ENCODE data around the gene FOXL1. TPM values are rescaled to one million over a fixed set of nuclear protein-coding genes. Genes with fewer than 3 reads are reported as not detected.

FOXL1 gene
- total RNA-seq, 1 donor from 2014 or later: 0.98 TPM

DNA sequence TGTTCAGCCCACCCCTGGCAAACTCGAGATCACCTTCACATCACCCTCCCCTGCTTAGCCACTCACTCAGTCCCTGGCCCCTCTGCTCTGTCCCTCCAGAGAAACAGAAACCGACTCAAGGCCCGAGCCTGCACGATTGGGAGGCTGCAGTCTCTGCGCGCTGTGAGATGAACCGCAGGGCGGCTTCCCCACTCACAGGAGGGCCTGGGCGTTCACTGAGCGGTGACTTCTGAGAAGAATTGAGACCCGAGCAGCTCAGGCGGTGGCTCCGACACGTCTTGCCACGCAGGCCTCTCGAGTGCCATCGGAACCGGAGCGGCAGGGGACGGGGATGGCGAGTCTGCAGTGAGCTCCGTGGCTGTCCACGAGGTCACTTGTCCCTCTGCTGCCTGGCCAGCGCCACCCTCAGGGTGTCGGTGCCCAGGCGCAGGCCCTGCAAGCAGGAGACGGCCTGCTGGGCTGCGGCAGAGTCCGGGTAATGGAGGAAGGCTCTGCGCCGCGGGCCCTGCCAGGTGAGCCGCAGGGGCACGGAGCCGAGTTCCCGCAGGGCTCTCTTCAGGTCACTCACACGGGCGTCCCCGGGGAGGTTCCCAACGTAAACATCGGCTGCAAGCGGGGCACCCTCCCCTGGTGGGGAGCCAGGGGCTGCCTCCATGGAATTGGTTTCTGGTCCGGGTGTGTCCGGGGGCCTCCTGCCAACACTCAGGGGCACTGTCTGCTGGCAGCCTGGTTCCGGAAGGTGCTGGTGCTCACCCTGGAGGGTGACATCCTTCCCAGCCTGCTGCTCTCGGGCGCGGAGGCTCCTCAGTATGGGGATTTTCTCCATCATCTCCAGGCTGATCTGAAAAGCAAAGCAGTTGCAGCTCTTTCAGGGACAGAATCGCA is 46.5 kb upstream of the FOXL1 start:
- TF ChIP-seq, protein P1, sequence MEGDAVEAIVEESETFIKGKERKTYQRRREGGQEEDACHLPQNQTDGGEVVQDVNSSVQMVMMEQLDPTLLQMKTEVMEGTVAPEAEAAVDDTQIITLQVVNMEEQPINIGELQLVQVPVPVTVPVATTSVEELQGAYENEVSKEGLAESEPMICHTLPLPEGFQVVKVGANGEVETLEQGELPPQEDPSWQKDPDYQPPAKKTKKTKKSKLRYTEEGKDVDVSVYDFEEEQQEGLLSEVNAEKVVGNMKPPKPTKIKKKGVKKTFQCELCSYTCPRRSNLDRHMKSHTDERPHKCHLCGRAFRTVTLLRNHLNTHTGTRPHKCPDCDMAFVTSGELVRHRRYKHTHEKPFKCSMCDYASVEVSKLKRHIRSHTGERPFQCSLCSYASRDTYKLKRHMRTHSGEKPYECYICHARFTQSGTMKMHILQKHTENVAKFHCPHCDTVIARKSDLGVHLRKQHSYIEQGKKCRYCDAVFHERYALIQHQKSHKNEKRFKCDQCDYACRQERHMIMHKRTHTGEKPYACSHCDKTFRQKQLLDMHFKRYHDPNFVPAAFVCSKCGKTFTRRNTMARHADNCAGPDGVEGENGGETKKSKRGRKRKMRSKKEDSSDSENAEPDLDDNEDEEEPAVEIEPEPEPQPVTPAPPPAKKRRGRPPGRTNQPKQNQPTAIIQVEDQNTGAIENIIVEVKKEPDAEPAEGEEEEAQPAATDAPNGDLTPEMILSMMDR (IDR thresholded peaks at IDR 0.05): no peak
- TF ChIP-seq POLR2A (IDR thresholded peaks at IDR 0.05) (no peak), POLR2AphosphoS5 (IDR thresholded peaks at IDR 0.05; ENCODE audit: insufficient read depth in 1 of 2, low read depth in 1 of 2) (no peak)
- Histone ChIP-seq H3K27ac (peak overlapping the region; percentile 56), H3K9me3 (no peaks in the 10 kb centered on the region), H3K4me1 (no peaks in the 10 kb centered on the region), H3K27me3 (no peaks in the 10 kb centered on the region), H3K36me3 (peaks cover 0 to 6% of the 10 kb centered on the region in 2 donors), H3K4me3 (no peak overlapping the region)
- intact Hi-C loops (cut with DNase I): no loop called here
- DNase-seq (ENCODE audit: extremely low spot score in 2 of 2): no peak

DNA sequence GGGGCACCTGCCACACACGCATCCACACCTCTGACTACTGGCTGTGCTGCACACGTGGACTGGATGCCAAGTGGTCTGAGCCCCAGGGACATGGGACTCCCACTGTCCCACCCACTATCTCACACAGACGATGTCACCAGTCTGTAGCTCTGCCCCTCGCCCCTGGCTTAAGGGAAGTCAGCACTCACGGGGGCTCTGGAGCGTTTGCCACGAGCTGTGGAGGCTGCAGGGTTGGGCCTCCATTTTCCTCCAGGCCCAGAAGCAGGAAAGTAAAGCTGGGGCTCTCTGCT is 45.9 kb upstream of the FOXL1 start:
- intact Hi-C loops (cut with DNase I): no loop called here
- peaks cover 0 to 6% of the 10 kb centered on the region in 2 donors for H3K36me3 ChIP-seq
- DNase-seq (ENCODE audit: extremely low spot score in 2 of 2): no peak

DNA sequence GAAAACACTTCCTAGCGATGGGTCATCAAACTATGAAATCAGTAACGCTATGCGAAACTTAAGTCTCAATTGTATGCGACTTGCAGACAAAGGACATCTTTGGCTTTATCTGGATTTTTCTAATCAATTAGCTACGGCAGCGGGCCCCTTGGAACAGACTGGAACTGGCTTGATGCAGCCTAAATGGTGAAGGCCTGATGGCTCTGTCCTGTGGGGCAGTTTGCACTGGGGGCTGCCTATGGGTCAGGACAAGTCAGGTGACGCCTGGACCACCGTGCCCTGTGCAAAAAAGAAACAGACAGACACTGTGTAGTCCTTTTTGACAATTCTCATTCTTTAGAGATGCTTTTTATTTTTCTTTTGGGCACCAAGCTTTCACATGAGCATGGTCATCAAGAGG is 45.3 kb upstream of the FOXL1 start:
- Histone ChIP-seq H3K27me3 (no peaks in the 10 kb centered on the region), H3K9me3 (no peaks in the 10 kb centered on the region), H3K27ac (no peak overlapping the region), H3K36me3 (peaks cover 0 to 8% of the 10 kb centered on the region in 2 donors), H3K4me1 (no peaks in the 10 kb centered on the region), H3K4me3 (no peak overlapping the region)
- TF ChIP-seq, protein P1 (IDR thresholded peaks at IDR 0.05): no peak
- TF ChIP-seq POLR2A (IDR thresholded peaks at IDR 0.05) (no peak), POLR2AphosphoS5 (IDR thresholded peaks at IDR 0.05; ENCODE audit: insufficient read depth in 1 of 2, low read depth in 1 of 2) (no peak)
- DNase-seq (ENCODE audit: extremely low spot score in 2 of 2): no peak
- intact Hi-C loops (cut with DNase I): no loop called here

More for the DNA sequence above, 45.9 kb upstream of the FOXL1 start:
- H3K27ac ChIP-seq: no peak overlapping the region
- H3K27me3 ChIP-seq: no peaks in the 10 kb centered on the region
- TF ChIP-seq POLR2AphosphoS5 (IDR thresholded peaks at IDR 0.05; ENCODE audit: insufficient read depth in 1 of 2, low read depth in 1 of 2) (no peak), POLR2A (IDR thresholded peaks at IDR 0.05) (no peak)
- TF ChIP-seq, protein P1 (IDR thresholded peaks at IDR 0.05): no peak
- H3K9me3 ChIP-seq: no peaks in the 10 kb centered on the region
- H3K4me3 ChIP-seq: no peak overlapping the region
- no peaks in the 10 kb centered on the region for H3K4me1 ChIP-seq

DNA sequence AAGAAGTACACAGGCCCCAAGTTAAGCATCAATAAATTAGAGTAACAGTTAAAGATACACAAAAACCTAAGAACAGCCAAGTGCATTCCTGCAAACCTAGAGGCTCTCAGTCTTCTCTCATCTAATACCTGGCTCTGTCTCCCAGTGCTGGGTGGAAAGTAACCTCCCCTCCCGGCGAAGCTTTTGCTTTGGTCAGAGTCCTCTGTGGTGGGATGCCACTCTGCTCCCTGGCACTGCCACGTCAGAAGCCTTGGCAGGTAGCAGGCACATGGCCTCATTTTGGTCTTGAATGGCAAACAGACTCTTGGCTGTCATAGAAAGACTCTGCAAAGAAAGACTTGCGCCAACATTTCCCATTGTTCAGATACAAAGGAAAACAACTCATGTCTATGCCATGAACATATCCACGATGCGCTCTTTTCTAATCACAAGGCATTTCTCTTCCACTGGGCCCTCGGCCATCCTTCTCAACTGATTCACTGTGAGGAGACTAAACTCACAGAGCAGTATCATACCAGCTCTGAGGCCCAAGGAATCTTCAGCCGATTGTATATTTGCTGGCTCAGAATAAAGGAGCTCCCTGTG is 44.5 kb upstream of the FOXL1 start:
- Histone ChIP-seq H3K27ac (no peak overlapping the region), H3K27me3 (no peaks in the 10 kb centered on the region), H3K4me3 (no peak overlapping the region), H3K9me3 (no peaks in the 10 kb centered on the region), H3K36me3 (peaks cover 0 to 16% of the 10 kb centered on the region in 2 donors), H3K4me1 (no peaks in the 10 kb centered on the region)
- intact Hi-C loops (cut with DNase I): no loop called here
- no peak for DNase-seq (ENCODE audit: extremely low spot score in 2 of 2)
- no peak for TF ChIP-seq POLR2AphosphoS5 (IDR thresholded peaks at IDR 0.05; ENCODE audit: insufficient read depth in 1 of 2, low read depth in 1 of 2)
- TF ChIP-seq, protein P1 (IDR thresholded peaks at IDR 0.05): no peak
- TF ChIP-seq POLR2A (IDR thresholded peaks at IDR 0.05): no peak
